GM19438 (cell line): ENCODE measurements around the gene DNAJC18.

Experiments used
- ATAC-seq: cut with Tn5 transposase; IDR thresholded peaks from one replicate; pipeline ENCODE4 v1.9.1; 2021; ENCODE audit warnings: low read depth; ENCODE audit not compliant: unreplicated experiment

Gene DNAJC18

DNA sequence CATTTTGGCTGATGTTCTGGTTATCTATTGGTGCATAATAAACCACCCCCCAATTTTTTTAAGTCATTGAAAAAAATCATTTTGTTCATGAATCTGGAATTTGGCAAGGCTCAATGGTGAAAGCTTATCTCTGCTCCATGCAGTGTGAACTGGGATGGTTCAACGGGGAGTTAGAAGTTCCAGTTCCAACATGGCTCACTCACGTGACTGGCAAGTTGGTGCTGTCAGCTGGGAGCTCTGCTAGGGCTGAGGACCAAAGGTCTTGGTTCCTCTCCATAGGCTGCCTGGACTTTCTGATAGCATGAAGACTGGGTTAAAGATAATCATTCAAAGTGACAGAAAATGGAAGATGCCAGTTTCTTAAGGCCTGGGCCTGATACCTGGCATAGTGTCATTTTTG, 32.4 kb downstream of the DNAJC18 start:
- ATAC-seq, result no peak

DNA sequence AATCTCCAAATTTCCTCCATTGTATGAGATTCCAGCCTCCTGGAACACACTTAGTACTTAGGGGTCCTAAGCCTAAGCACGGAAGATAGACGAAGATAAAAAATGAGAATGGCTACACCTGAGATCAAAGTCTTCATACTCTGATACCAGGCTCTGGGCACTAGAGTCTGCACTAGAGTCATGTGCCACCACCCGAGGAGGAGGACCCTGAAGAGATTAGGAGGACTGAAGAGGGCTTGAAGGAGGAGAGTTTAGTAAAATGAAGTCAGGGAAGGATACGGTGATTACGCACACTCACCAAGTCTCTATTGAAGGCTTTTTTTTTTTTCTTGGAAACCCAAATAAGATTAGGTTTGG, 34.9 kb downstream of the DNAJC18 start:
- no peak for ATAC-seq

DNA sequence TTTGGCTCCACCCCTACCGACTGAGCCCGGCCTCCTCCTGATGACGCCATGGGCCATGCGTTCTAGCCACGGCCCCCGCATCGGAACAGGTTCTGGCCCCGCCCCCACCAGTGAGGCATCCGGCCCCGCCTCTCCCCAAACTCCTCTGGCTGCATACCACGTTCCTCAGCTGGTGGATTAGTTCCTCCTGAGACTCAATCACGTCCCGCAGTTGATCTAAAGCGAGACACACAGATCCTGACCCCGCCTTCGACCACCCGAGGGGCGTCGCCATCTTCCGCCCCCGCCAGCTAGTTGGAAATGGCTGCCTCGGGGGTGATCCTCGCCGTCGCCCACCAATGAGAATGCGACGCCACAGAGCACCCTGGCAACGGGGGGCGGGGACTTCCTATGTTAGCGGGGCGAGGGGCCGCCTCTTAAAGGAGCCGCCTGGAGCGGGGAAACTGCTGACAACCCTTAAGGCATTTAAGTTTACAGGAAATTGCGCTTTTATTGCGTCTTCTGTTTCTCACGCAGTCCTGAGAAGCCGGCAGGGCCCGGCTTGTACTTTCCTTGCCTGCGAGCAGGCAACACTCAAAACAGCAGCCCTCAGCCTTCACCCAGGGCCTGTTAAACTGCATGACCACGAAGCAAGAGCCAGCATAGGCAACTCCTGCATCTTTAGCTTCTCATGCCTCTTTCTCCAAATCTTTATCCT, 35.4 kb downstream of the DNAJC18 start, which contains the start of gene SPATA24:
TSS of gene SPATA24 (minus strand) at position 303 of the 697 bp plus-strand sequence. CDS start at position 274, 29 bp downstream.
- peak; percentile 91 for ATAC-seq

DNA sequence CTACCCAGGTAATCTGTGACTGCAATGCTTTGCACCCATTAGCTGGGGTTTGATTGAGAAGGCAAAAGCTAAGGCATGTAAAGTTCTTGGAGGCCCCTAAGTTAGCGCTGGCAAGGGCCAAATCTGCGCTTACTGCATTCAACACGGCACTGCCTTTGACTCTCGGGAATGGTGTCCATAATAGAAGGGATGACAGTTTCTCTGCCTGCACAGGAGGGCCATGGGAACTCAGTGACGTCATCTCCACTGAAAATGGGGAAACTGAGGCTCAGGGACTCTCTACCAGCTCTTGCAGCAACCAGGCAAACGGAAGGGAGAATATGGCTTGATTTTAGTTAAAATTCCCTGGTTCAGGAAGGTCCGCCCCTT, 35.9 kb downstream of the DNAJC18 start:
- ATAC-seq, result no peak

DNA sequence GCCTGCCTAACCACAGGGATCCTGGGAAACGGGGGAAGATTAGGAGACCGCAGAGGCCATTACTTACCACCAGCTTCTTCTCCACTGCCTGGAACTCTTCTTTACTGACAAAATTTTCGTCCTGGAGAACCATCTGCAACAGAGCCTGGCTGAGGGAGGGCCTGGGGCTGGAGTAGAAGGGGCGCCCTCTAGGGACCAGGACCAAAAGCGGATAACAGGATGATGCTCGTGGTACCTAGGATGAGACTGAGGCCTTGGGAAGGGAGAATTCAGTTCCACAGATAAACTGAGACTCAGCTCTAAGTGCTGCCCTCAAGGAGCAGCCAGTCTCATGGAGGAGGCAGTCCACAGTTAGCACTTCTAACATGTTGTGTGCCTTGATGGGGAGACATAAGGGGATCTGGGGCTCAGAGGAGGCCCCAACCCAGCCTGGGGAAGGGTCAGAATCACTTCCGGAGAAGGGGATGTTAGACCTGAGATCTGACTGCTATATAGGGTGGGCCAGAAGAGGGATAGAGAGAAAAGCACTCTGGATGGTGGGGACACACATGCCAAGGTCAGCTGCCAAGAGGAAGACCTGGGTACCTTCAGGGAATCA, 36.7 kb downstream of the DNAJC18 start:
- no peak for ATAC-seq

DNA sequence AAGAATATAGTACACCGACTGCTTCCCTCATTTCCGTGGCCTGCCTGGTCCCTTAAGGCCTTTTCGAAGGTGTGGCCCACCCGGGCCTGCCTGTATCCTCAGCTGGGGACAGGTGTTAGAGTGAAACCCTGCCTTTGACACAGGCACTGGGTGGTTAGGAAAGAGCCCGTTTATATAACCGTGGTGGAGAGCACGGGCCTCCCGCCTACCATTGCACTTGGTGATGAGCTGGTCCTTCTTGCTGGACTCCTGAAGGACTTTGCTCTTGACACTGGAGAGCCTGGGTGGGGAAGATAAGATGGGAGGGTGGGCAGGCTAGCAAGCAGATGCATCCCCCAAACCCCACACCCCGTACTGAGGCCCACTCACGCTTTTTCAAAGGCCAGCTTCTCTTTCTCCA, 37.8 kb downstream of the DNAJC18 start:
- ATAC-seq, result no peak

DNA sequence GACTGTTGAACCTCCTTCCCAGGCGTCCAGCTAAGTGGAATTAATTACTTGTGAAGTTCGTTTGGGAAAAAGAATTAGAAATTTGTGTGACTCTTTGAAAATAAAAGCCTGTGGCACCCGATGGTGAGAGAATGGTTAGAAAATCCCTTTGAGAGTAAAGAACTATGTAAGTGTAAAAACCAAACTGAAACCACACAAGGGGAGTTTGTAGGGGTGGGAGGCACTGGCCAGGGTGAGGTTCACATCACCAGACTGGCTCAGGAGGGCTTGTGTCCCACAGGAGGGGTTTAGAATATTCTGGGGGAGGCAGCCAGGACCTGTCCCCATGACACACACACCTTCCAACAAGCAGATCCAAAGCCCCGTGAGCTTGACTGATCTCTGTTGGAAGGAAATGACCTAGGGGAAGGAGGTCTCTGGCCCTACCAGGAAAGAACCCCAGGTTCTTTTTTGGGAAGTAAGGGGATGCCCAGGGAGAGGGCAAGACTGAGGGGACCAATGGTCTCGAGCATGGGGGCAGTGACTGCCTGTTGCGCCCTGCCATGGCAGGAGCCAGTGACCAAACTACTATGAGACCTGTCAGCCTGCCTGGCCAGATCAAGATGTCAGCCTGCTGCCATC, 39.7 kb downstream of the DNAJC18 start:
- ATAC-seq, result no peak

DNA sequence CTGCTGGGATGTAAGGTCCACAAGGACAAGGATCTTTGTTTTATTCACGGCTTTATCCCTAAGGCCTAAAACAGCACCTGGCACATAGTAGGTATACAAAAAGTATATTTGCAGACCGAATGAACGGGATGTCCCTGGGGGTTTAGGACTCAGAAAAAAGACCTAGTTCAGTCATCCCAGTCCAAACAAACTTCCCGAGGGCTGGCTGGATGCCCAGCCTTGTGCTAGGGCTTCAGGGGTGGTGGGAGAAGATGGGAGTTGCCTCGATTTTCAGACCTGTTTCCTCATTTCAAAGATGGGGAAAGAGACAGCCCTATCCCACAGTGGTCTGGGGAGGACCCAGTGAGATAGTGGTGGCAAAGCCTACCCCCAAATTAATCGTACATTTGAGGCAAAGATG, 41.4 kb downstream of the DNAJC18 start:
- no peak for ATAC-seq

DNA sequence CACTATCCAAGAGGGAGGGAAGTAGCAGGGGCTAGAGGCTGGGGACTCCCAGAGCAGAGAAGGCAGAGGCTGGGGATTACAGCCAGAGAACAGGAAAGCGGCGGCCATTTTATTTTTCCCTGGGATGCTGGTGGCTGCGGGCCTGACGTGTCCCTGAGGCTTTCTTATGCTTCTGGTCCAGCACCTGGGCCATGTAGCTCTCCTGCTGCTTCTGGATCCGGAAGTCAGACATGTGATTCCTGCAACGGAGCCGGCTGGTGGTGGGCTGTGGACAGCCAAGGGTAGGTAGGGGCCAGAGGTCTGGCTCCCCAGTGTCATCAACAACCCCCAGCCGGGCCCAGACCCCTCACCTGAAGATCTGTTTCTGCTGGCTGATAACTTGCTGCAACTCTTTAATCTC, 42.6 kb downstream of the DNAJC18 start:
- ATAC-seq, result no peak

DNA sequence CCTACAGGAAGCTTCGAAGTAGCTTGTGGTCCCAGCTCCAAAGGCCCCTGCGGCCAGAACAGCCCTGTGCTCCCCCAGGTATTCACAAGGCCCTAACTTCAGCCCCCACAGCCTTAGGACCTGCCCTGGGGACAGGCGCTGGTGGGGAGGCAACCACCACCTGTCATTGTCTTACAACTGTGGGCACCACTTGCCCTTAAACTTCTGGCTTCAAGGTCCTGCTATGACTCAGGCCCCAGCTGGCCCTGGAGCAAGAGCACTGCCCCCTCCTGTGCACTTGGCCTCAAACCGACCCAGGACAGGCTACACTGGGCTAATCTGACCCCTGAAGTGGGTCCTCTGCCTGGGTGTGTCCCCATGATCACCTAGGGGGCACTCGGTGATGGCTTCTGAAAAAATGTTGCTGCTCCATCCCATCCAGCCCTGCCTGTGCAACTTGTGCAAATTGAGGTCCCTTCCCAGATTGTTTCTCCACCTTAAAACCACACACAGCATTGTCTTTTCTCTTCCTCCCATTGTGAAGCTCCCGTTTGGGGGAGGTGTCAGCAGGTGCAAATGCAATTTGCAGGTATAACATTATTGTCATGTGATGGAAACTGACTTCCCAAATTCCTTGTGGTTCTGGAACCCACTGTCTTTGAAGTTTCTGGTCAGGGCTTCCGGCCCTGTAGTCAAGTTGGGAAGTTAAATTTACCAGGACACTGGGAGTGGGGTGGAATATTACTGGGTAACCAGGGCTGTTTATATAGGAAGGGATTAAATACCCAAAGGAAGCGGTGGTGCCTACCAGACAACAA, 43.3 kb downstream of the DNAJC18 start:
- ATAC-seq, result no peak

DNA sequence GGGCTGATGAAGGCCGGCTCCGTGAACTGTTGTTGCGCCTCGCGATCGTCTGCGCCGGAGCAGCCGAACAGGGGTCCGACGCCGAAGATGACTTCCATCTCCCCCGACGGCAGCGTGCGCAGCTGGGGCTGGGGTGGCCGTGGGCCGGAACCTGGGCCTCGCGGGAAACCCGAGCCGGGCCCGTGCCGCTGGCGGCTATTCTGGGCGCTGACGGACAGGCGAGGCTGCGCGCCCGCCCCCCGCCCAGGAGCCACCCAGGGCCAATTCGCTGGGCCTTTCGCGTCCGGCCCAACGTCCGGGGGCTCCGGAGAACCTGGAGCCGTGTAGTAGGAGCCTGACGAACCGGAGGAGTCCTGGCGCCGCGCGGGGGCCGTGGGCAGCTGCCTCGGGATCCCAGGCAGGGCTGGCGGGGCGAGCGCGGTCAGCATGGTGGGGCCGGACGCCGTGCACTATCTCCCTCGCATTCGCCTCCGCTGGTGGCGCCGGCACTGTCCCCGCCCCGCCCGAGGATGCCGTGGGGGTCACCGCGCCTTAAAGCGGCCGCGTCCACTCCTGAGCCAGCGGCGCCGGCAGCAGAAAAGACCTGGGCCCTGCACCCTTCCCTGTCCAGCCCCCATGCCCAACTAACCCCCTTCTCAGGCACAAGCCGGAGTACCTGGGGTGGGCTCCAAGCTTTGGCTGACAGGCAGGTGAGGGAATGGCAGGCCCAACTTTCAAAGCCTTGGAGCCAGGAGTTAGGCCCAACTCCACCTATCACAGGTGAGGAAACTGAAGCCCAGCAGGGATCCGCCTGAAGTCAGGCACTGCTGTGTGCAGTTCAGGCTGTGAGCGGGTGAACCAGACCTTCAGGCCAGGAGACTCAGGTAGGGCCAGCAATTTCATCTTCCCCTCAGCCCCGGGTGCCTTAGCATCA, 44.4 kb downstream of the DNAJC18 start, which contains the start of gene PROB1:
TSS of gene PROB1 (minus strand) at position 451 of the 913 bp plus-strand sequence. CDS start at position 428, 23 bp downstream.
- ATAC-seq, result no peak

DNA sequence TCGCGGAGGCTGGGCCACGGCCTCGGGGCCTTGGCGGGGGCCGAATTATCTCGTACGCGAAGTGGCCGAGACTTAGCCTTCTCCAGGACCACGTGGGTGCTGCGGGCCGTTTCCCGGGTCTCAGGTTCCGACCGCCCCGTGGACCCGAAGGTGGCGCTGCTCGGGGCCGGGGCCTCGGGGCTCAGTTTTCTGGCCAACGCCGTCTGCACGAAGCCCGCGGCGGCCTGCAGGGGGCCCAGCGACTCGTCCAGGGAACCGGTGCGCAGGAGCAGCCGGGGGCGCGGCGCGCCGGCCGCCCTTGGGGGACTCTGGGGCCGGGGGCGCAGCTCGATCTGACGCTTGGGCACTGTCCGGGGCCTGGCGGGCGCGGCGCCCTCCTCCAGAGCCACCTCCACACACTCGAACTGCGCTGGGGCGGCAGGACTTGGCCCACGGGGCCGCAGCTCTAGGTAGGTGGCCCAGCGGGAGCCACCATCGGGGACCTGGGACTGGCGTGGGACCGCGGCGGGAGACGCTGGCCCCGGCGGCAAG, 45.1 kb downstream of the DNAJC18 start:
- ATAC-seq, result no peak

DNA sequence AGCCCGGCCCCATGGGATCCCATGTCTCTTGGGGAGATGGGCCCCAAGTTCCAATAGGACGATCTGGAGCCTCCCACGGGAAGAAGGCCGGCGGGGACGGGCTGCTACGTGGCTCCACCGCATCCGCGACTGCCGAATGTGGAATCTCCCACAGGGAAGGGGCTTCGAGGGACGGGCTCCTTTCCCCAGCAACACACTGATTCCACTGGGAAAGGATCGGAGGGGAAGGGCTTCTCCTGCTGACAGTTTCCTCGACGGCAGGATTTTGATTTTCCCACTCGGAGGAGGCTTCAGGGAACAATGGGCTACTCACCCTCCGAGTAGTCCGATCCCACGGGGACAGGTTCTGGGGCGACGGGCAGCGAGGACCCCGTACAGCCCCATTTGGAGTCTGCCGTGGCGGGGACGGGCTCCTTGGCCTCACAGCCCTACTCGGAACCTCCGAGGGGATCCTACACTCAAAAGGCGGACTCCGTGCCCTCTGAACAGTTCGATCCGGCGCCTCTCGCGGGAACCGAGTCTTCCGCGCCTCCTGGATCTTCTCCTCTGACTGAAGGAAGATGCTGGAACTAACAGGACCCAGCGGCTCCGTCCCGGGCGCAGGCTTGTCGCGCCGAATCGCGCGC, 45.7 kb downstream of the DNAJC18 start:
- ATAC-seq, result no peak

DNA sequence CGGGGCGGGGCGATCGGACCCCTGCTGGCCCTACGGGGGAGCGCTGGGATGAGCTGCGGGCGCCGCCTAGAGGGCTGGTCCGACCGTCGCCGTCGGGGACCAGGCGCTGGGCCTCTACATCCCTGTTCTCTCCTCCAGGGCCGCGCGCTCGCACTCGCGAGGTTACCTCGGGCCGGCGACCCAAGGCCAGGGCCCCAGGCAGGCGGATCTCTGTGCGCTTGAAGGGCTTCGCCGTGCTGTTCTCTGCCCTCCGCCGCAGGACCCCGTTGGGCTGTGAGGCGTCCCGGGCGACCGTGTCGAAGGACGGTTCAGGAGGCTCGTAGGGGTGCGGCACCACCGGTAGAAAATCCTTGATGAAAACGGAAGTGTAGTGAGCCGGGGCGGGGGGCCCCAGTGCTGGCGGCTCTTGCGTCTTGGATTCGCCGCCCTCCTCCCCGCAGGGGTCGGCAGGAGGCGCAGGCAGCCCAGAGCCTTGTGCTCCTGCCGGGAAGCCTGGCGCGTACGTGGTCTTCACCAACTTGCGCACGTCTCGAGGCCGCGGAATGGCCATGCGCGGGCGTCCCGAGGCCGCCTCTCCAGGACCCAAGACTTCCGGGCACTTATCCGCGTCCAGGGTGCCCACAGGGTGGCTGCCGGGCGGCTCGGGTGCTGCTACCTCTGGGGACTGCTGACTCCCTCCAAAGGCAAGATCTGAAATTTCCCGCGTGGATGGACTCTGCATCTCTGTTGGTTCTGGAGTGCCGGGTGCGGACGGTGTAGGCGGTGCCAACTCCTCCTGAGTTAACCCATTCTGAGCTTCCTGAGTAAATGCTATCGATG, 46.4 kb downstream of the DNAJC18 start:
- peak; percentile 36 for ATAC-seq

DNA sequence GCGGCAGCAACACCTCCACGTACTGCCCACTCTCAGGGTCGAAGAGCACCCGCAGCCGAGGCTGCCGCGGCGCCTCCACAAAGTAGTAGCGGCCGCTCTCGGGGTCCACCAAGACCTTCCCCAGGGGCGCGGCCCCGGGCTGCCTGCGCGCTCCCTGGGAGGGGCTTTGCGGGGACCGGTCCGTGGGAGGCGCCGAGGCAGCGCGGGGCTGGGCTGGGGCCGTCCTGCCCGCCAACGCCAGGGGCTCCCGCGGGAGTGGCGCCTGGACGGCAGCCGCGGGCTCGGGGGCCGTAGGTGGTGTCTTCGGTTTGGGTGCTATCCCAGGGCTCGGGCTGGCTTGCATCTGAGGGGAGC, 47.0 kb downstream of the DNAJC18 start:
- no peak for ATAC-seq

DNA sequence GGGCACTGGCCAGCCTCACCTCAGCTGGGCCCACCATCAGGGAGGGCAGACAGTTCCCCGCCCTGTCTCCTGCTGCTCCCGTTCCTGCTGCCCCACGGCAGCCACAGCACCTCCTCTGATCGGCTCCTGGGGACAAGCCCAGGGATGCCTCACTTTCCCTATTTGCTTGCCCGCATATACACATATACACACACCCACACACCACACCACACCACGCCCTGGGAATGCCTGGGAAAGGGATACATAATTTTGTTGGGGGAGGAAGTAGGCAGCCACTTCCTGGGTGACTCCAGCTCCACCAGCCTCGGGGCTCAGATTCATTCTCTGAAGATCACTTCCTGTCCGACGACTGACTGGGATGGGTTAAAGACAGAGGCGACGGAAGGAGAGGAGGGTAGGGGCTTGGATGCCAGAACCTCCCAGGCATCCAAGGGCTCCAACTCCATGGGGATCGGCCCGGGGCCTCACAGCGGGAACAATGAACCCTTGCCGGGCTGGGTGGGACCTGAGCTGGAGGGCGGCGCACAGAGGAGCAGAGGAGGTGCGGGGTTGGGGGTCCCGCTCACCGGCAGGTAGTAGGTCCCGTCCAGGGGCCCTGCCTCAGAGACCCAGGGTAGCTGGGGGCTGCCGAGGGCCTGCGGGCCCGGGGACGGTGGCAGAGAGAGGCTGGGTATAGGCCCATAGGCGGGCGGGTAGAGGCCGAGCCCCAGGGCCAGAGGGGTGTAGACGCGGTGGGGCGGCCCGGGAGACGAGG, 47.6 kb downstream of the DNAJC18 start:
- ATAC-seq, result no peak

DNA sequence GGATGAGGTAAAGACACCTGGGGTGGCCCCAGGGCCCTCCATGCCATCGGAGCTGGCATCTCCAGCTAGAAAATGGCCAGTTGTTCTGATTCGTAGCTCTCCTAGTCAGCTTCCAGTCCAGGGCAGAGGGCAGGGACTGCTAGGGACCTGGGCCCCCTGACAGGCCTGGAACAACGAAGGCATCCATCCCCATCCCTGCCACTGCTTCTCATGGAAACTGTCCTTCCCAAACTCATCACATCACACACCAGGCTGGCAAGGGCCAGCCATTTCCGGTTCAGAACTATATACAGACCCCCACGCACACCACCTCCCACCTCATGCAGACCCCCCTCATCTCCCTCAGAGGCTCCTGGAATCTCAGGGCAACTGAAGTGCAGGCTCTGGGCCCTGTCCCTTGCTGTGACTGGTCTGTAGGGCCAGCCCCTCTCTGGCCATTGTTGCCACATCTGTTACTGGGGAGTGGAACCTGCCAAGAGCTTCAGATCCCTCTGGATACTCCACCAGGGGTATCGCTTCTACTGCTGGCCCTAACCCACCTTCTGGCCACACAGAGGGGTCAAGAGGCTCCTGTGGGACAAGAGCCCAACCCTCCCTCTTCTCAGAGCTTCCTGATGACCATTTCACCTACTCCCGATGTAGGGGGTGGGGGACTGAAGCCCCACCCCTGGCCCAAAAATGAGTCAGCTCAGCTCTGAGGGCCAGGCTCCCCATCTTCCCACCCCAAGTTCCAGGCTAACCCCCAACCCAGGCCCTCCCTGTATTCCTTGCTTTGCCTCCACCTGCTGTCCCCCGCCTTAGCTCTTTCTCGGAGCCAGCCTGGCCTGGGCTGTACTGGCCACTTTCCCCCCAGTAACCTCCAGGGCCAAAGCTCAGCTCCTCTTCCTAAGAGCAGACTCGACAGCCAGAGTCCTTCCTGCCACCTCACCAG, 48.4 kb downstream of the DNAJC18 start:
- ATAC-seq, result no peak
